Thymus (tissue), 11 donors: ENCODE measurements around the gene SLC39A11. TPM values are rescaled to one million over a fixed set of nuclear protein-coding genes. Genes with fewer than 3 reads are reported as not detected.
"Not testable (repeated sequence)": the region's sequence is repeated elsewhere in the genome, so short reads cannot be mapped to it uniquely, and the experiment has no call there.

Source experiments
- DNase-seq, 9 donors: peaks; one replicate each; pipeline ENCODE4 v3.0.0-alpha.2; 2013; ENCODE audit warnings: low spot score in 9 of 9, low read depth in 6 of 9, missing footprints in 1 of 9
- H3K27ac ChIP-seq, 2 donors: one replicate each; pipeline ENCODE4 v1.5.1; 2013; ENCODE audit warnings: control low read depth in 1 of 2, low read depth in 1 of 2, low read length in 1 of 2, mild to moderate bottlenecking in 1 of 2, moderate library complexity in 1 of 2
- H3K27me3 ChIP-seq, 2 donors: one replicate each; pipeline ENCODE4 v1.5.1; 2013; ENCODE audit warnings: low read length in 1 of 2; ENCODE audit not compliant: control insufficient read depth in 2 of 2, insufficient read depth in 1 of 2
- H3K36me3 ChIP-seq, 2 donors: one replicate each; pipeline ENCODE4 v1.5.1; 2013; ENCODE audit warnings: low read length in 1 of 2, mild to moderate bottlenecking in 1 of 2, moderate library complexity in 1 of 2; ENCODE audit not compliant: control insufficient read depth in 2 of 2, insufficient read depth in 2 of 2
- H3K4me1 ChIP-seq, 2 donors: one replicate each; pipeline ENCODE4 v1.5.1; 2013; ENCODE audit warnings: low read length in 2 of 2; ENCODE audit not compliant: control insufficient read depth in 2 of 2, insufficient read depth in 2 of 2
- H3K4me3 ChIP-seq, 2 donors: one replicate each; pipeline ENCODE4 v1.5.1; 2013; ENCODE audit warnings: low read length in 2 of 2, control low read depth in 1 of 2, mild to moderate bottlenecking in 1 of 2
- H3K9me3 ChIP-seq, 2 donors: one replicate each; pipeline ENCODE4 v1.5.1; 2013; ENCODE audit warnings: low read length in 1 of 2, mild to moderate bottlenecking in 1 of 2; ENCODE audit not compliant: control insufficient read depth in 2 of 2, insufficient read depth in 1 of 2
- WGBS: extraction: QIAGEN DNeasy Blood & Tissue Kit; methylation state at CpG from one replicate; pipeline ENCODE4 v1.1.7; 2013; 5-methylcytosine and 5-hydroxymethylcytosine counted together
- polyA plus RNA-seq: library from polyadenylated mRNA; stranded (reverse); fragments of 200-250 nt; gene quantifications from one replicate; pipeline ENCODE4 v1.2.3, GENCODE V29; 2013
- total RNA-seq: library from RNA; stranded (reverse); fragments of 120-200 nt; gene quantifications from one replicate; pipeline ENCODE4 v1.2.4, GENCODE V29; 2013
- donor health status: healthy.

The SLC39A11 gene
- total and polyA plus RNA-seq, 2 donors = 7.4 to 8.7 TPM

DNA sequence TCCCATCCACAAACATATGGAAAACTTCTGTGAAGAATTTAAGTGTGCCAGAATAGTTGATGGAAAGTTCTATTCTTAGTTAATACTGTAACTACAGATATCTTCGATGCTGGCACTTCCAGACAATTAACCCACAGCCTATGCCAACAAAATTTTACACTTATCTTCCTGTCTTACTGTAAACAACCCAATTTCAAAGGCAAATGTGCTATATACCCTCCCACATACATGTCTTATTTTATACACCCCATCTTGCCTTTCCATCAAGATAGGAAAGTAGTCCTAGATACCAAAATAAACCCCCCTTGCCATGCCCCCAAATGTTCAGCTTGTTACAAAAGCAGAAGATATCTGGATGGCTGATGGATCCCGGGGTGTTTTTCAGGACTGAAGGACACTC is 306.3 kb downstream of the SLC39A11 start:
- no peaks in the 10 kb centered on the region for H3K9me3 ChIP-seq

GRCh38 chr17:72782985-72783701 is 309.3 kb downstream of the SLC39A11 start:
- no peaks in the 10 kb centered on the region for H3K4me1 ChIP-seq
- WGBS = 89% methylated on average over 6 of the region's 6 CpGs
- DNase-seq = no peak
- no peaks in the 10 kb centered on the region for H3K9me3 ChIP-seq
- H3K4me3 ChIP-seq = no peak overlapping the region
- no peaks in the 10 kb centered on the region for H3K27me3 ChIP-seq
- no peak overlapping the region for H3K27ac ChIP-seq
- H3K36me3 ChIP-seq = no peaks in the 10 kb centered on the region

More for the DNA sequence above, 306.3 kb downstream of the SLC39A11 start:
- Histone ChIP-seq H3K36me3 (no peaks in the 10 kb centered on the region), H3K4me3 (no peak overlapping the region), H3K27ac (no peak overlapping the region), H3K4me1 (no peaks in the 10 kb centered on the region), H3K27me3 (no peaks in the 10 kb centered on the region)
- DNase-seq = no peak
- WGBS = 95% methylated on average over 2 of the region's 2 CpGs

GRCh38 chr17:72782437-72782836 is 310.1 kb downstream of the SLC39A11 start:
- H3K4me3 ChIP-seq, H3K9me3 ChIP-seq, H3K27ac ChIP-seq, H3K27me3 ChIP-seq, H3K4me1 ChIP-seq, DNase-seq, H3K36me3 ChIP-seq: not testable (repeated sequence)
- 99% methylated on average over 5 of the region's 5 CpGs for WGBS

GRCh38 chr17:72778169-72779151 is 314.0 kb downstream of the SLC39A11 start:
- WGBS = 97% methylated on average over 14 of the region's 14 CpGs
- H3K4me3 ChIP-seq = no peak overlapping the region
- no peak for DNase-seq

GRCh38 chr17:72775919-72776318 is 316.6 kb downstream of the SLC39A11 start:
- no peak overlapping the region for H3K4me3 ChIP-seq
- WGBS = 93% methylated on average over 4 of the region's 4 CpGs
- DNase-seq = no peak
- no peaks in the 10 kb centered on the region for H3K36me3 ChIP-seq
- H3K27ac ChIP-seq = no peak overlapping the region
- H3K27me3 ChIP-seq = no peaks in the 10 kb centered on the region
- H3K4me1 ChIP-seq = peaks cover 0 to 6% of the 10 kb centered on the region in 2 donors
- H3K9me3 ChIP-seq = no peaks in the 10 kb centered on the region

More at GRCh38 chr17:72778169-72779151, 314.0 kb downstream of the SLC39A11 start:
- H3K4me1 ChIP-seq = no peaks in the 10 kb centered on the region
- H3K27ac ChIP-seq = no peak overlapping the region
- no peaks in the 10 kb centered on the region for H3K9me3 ChIP-seq
- H3K27me3 ChIP-seq = no peaks in the 10 kb centered on the region
- no peaks in the 10 kb centered on the region for H3K36me3 ChIP-seq

- Histone ChIP-seq H3K27ac (no peak overlapping the region), H3K27me3 (no peaks in the 10 kb centered on the region), H3K4me3 (no peak overlapping the region), H3K4me1 (peaks cover 0 to 6% of the 10 kb centered on the region in 2 donors), H3K9me3 (no peaks in the 10 kb centered on the region), H3K36me3 (no peaks in the 10 kb centered on the region)
- 99% methylated on average over 5 of the region's 5 CpGs for WGBS
- DNase-seq = no peak
These were observed 317.3 kb downstream of the SLC39A11 start for GRCh38 chr17:72775237-72775636.

GRCh38 chr17:72774236-72774635 is 318.3 kb downstream of the SLC39A11 start:
- Histone ChIP-seq H3K27ac (no peak overlapping the region), H3K36me3 (no peaks in the 10 kb centered on the region), H3K4me1 (peaks cover 0 to 6% of the 10 kb centered on the region in 2 donors), H3K9me3 (no peaks in the 10 kb centered on the region), H3K27me3 (no peaks in the 10 kb centered on the region), H3K4me3 (no peak overlapping the region)
- WGBS = 95% methylated on average over 4 of the region's 4 CpGs
- DNase-seq = no peak

DNA sequence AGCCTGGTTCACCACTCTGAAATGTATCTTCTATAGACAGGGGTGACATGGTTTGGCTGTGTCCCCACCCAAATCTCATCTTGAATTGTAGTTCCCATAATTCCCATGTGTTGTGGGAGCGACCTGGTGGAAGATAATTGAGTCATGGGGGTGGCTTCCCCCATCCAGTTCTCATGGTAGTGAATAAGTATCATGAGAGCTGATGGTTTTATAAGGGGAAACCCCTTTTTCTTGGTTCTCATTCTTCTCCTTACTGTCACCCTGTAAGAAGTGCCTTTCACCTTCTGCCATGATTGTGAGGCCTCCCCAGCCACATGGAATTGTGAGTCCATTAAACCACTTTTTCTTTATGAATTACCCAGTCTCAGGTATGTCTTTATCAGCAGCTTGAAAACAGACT is 319.3 kb downstream of the SLC39A11 start:
- not testable (repeated sequence) for H3K27me3 ChIP-seq, H3K27ac ChIP-seq, H3K36me3 ChIP-seq, H3K4me1 ChIP-seq, H3K4me3 ChIP-seq, DNase-seq, H3K9me3 ChIP-seq
- 98% methylated on average over 1 of the region's 1 CpG for WGBS

DNA sequence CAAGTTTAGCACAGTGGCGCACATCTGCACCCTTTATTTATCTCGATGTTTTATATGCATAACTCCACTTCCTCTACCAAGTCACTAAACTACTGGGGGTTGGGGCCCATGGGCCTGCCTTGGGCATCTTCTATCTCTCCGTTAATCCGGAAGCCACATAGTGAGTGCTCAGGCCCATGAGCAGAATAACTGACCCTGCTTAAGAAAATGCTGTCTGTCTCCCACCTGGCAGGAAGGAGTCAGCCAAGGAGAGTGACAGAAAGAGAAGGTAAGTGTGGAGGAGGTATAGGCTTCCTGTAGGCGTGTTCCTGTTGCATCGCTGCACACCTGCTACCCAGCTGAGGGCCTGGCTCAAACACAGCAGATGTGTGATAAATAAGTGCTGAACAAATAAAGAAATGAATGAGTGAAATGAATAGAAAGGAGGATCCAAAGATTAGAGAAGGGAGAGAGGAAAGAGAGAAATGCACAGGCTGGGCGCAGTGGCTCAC is 320.1 kb downstream of the SLC39A11 start:
- Histone ChIP-seq H3K27ac (no peak overlapping the region), H3K27me3 (no peaks in the 10 kb centered on the region), H3K4me3 (no peak overlapping the region), H3K9me3 (no peaks in the 10 kb centered on the region), H3K4me1 (peaks cover 0 to 6% of the 10 kb centered on the region in 2 donors), H3K36me3 (no peaks in the 10 kb centered on the region)
- no peak for DNase-seq
- 95% methylated on average over 7 of the region's 7 CpGs for WGBS
